ENCODE results near the gene PIP4K2A. TPM values are rescaled to one million over a fixed set of nuclear protein-coding genes. Genes with fewer than 3 reads are reported as not detected.
A peak's percentile ranks its signal among the peaks of the same experiment; 100 is the strongest.

Gene PIP4K2A
- total RNA-seq, 1 experiment from 2014 or later = 21.4 TPM

GRCh38 chr10:22505911-22506685 is 208.3 kb downstream of the PIP4K2A start:
- no peak overlapping the region for H2AFZ ChIP-seq
- H4K20me1 ChIP-seq (ENCODE audit: insufficient read depth) = no peaks in the 10 kb centered on the region
- no peak for TF ChIP-seq CTCF (conservative IDR thresholded peaks at IDR 0.05)
- no peak for TF ChIP-seq EZH2 (IDR thresholded peaks at IDR 0.05; ENCODE audit: low read depth)
- H3K27ac ChIP-seq = no peak overlapping the region
- H3K79me2 ChIP-seq (ENCODE audit: low read depth) = no peaks in the 10 kb centered on the region
- H3K4me3 ChIP-seq = no peak overlapping the region
- H3K4me2 ChIP-seq = no peak overlapping the region
- H3F3A ChIP-seq (ENCODE audit: insufficient read depth, low read depth) = no peaks in the 10 kb centered on the region
- H3K4me1 ChIP-seq (replicated peaks; ENCODE audit: insufficient read depth) = peaks cover 12% of the 10 kb centered on the region
- ChIA-PET POLR2A (ENCODE audit: unreplicated experiment) (no interaction called here), CTCF (no interaction called here)
- no peaks in the 10 kb centered on the region for H3K36me3 ChIP-seq (ENCODE audit: low read depth)
- no TSS peak for BruUV-seq (replicated peaks)
- H3K9me3 ChIP-seq (ENCODE audit: insufficient read depth, low read depth) = no peaks in the 10 kb centered on the region
- intact Hi-C loops (cut with micrococcal nuclease; ENCODE audit: unreplicated experiment) = no loop called here
- no peaks in the 10 kb centered on the region for H3K9me2 ChIP-seq (ENCODE audit: insufficient read depth)
- H3K27me3 ChIP-seq (ENCODE audit: insufficient read depth, low read depth) = no peaks in the 10 kb centered on the region
- no peak for DNase-seq

GRCh38 chr10:22504766-22505165 is 209.6 kb downstream of the PIP4K2A start:
- BruUV-seq (replicated peaks) = no TSS peak
- Histone ChIP-seq H4K20me1 (ENCODE audit: insufficient read depth) (no peaks in the 10 kb centered on the region), H3K36me3 (ENCODE audit: low read depth) (no peaks in the 10 kb centered on the region), H3K9me2 (ENCODE audit: insufficient read depth) (no peaks in the 10 kb centered on the region), H3F3A (ENCODE audit: insufficient read depth, low read depth) (no peaks in the 10 kb centered on the region), H3K4me1 (replicated peaks; ENCODE audit: insufficient read depth) (peaks cover 12% of the 10 kb centered on the region), H3K79me2 (ENCODE audit: low read depth) (no peaks in the 10 kb centered on the region), H3K9me3 (ENCODE audit: insufficient read depth, low read depth) (no peaks in the 10 kb centered on the region), H3K27me3 (ENCODE audit: insufficient read depth, low read depth) (no peaks in the 10 kb centered on the region), H3K4me3 (no peak overlapping the region), H3K27ac (no peak overlapping the region), H2AFZ (no peak overlapping the region), H3K4me2 (no peak overlapping the region)
- ChIA-PET POLR2A (ENCODE audit: unreplicated experiment) (interaction anchor here (0.7 kb wide), 1 partner anchor 177 kb away, joined by 6 read pairs; no protein-coding TSS in a partner anchor), CTCF (no interaction called here)
- intact Hi-C loops (cut with micrococcal nuclease; ENCODE audit: unreplicated experiment) = loop anchor here (5.0 kb wide), 1 partner anchor 162 kb away; no protein-coding TSS in a partner anchor
- DNase-seq = no peak
- TF ChIP-seq EZH2 (IDR thresholded peaks at IDR 0.05; ENCODE audit: low read depth) (no peak), CTCF (conservative IDR thresholded peaks at IDR 0.05) (no peak)

- no peaks in the 10 kb centered on the region for H3K36me3 ChIP-seq (ENCODE audit: low read depth)
- DNase-seq = peak; percentile 36 to 73
- H3K4me1 ChIP-seq (replicated peaks; ENCODE audit: insufficient read depth) = peaks cover 12% of the 10 kb centered on the region
- no peak overlapping the region for H3K4me3 ChIP-seq
- no peaks in the 10 kb centered on the region for H3K27me3 ChIP-seq (ENCODE audit: insufficient read depth, low read depth)
- no peaks in the 10 kb centered on the region for H4K20me1 ChIP-seq (ENCODE audit: insufficient read depth)
- H3K79me2 ChIP-seq (ENCODE audit: low read depth) = no peaks in the 10 kb centered on the region
- H3K9me2 ChIP-seq (ENCODE audit: insufficient read depth) = no peaks in the 10 kb centered on the region
- no peak overlapping the region for H2AFZ ChIP-seq
- H3K4me2 ChIP-seq = peak overlapping the region; percentile 55
- no peaks in the 10 kb centered on the region for H3K9me3 ChIP-seq (ENCODE audit: insufficient read depth, low read depth)
- H3K27ac ChIP-seq = no peak overlapping the region
- TF ChIP-seq CTCF (conservative IDR thresholded peaks at IDR 0.05) = no peak
- TF ChIP-seq EZH2 (IDR thresholded peaks at IDR 0.05; ENCODE audit: low read depth) = no peak
- ChIA-PET POLR2A (ENCODE audit: unreplicated experiment) (interaction anchor here (0.7 kb wide), 1 partner anchor 77 kb away, joined by 3 read pairs; no protein-coding TSS in a partner anchor), CTCF (no interaction called here)
- no TSS peak for BruUV-seq (replicated peaks)
- intact Hi-C loops (cut with micrococcal nuclease; ENCODE audit: unreplicated experiment) = loop anchor here (5.0 kb wide), 1 partner anchor 161 kb away; no protein-coding TSS in a partner anchor
- no peaks in the 10 kb centered on the region for H3F3A ChIP-seq (ENCODE audit: insufficient read depth, low read depth)
Measured at GRCh38 chr10:22503315-22504088, 210.9 kb downstream of the PIP4K2A start.
